Pons (tissue), 1 donor: Measurements from ENCODE around the gene FSD1.
"Not testable (repeated sequence)": the region's sequence is repeated elsewhere in the genome, so short reads cannot be mapped to it uniquely, and the experiment has no call there.

Experiments
- DNase-seq: peaks from one replicate; pipeline ENCODE4 v3.0.0-alpha.2; 2016; ENCODE audit warnings: low spot score

The FSD1 gene

GRCh38 chr19:4304538-4305256 lies at the start of gene FSD1:
Gene FSD1, plus strand, starts transcription at chr19:4304598. Its CDS starts 149 bp downstream, at chr19:4304747.
- DNase-seq: no peak

GRCh38 chr19:4256563-4256962 lies 47.8 kb upstream of the FSD1 start:
- DNase-seq: no peak

DNA sequence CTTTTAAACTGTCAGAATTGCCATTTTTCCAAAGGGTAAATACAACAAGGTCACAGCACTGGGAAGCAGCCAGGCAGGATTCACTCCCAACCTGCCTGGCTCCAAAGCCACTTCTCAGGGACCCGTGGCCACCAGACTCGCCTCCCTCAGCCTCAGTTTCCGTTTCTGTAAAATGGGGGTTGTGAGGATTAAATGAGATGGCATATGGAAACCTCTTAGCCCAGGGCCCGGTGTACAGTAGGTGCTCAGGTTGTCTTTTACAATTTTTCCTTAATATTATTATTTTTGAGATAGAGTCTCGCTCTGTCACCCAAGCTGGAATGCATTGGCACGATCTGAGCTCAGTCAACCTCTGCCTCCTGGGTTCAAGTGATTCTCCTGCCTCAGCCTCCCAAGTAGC lies 47.4 kb upstream of the FSD1 start:
- DNase-seq: no peak

GRCh38 chr19:4258181-4258580 lies 46.2 kb upstream of the FSD1 start:
- no peak for DNase-seq

GRCh38 chr19:4260613-4261191 lies 43.7 kb upstream of the FSD1 start:
- DNase-seq: no peak

DNA sequence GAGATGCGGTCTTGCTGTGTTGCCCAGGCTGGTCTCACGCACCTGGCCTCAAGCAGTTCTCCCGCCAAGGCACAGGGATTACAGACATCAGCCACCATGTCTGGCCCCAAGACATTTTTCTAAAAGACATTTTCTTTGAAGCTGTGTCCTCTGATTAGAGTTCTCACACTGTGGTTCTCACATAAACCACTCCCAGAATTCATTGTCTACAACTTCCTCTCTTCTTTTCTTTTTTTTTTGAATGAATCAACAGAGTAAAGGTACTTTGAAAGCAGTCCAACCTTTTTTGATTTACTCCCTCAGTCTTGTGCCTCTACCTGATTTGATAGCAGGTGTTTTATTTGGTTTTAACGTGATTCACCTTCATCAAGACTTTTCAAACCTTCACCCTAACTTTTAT lies 39.6 kb upstream of the FSD1 start:
- no peak for DNase-seq

GRCh38 chr19:4266253-4267000 lies 38.0 kb upstream of the FSD1 start:
- DNase-seq: no peak

GRCh38 chr19:4267101-4267900 lies 37.1 kb upstream of the FSD1 start:
- DNase-seq: no peak

GRCh38 chr19:4267901-4268815 lies 36.2 kb upstream of the FSD1 start:
- no peak for DNase-seq

DNA sequence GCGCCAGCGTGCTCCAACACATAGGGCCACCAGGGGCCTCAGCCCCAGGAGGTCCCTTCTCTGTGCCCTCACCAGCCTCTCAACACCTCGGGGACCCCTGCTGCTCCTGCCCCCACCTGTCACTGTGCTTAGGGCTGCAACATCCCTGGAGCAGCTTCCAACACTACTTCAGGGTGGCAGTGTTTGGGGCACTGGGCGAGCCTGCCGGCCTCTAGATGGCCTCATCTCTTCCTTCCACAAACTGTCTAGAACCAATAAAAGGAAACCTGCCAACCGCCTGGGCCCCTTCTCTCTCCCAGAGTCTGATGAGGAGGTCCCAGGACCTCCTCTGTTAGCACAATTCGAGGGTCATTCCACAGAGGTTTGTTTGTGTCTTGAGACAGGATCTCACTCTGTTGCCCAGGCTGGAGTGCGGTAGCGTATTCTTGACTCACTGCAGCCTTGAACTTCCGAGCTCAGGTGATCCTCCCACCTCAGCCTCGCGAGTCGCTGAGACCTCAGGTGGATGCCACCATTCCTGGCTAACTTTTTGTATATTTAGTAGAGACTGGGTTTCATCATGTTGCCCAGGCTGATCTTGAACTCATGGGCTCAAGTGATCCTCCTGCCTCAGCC lies 35.5 kb upstream of the FSD1 start:
- no peak for DNase-seq

DNA sequence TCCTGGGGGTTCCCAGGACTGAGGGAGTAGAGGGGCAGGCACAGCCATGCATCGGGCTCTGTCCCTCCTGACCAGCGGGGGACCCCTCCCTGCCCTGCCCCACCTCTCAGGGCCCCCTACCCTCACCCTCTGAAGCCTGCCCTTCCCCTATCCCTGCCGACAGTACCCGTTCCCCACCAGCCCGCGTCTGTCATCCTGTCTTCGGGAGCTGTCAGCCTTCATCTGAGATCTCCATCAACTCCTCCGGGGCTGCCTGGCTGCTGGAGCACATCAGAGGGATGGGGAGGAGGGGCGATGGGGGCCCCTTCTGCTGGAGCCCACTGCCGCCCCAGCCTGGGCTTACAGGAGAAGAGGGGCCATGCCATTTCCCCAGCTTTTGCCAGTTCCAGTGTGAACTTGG lies 31.5 kb upstream of the FSD1 start:
- DNase-seq: no peak

- DNase-seq: not testable (repeated sequence)
These were observed 30.1 kb upstream of the FSD1 start for GRCh38 chr19:4274321-4274686.

GRCh38 chr19:4277191-4277696 lies 27.2 kb upstream of the FSD1 start:
- DNase-seq: no peak

GRCh38 chr19:4278010-4278409 lies 26.4 kb upstream of the FSD1 start:
- DNase-seq: no peak

- no peak for DNase-seq
These were observed 25.8 kb upstream of the FSD1 start, which contains the start of gene SHD for GRCh38 chr19:4278419-4279266. Gene SHD, plus strand, starts transcription at chr19:4279266. Its CDS starts 798 bp downstream, at chr19:4280064.

- DNase-seq: no peak
These were observed 25.2 kb upstream of the FSD1 start for GRCh38 chr19:4279267-4279529.

GRCh38 chr19:4279530-4280422 lies 24.6 kb upstream of the FSD1 start:
- no peak for DNase-seq

DNA sequence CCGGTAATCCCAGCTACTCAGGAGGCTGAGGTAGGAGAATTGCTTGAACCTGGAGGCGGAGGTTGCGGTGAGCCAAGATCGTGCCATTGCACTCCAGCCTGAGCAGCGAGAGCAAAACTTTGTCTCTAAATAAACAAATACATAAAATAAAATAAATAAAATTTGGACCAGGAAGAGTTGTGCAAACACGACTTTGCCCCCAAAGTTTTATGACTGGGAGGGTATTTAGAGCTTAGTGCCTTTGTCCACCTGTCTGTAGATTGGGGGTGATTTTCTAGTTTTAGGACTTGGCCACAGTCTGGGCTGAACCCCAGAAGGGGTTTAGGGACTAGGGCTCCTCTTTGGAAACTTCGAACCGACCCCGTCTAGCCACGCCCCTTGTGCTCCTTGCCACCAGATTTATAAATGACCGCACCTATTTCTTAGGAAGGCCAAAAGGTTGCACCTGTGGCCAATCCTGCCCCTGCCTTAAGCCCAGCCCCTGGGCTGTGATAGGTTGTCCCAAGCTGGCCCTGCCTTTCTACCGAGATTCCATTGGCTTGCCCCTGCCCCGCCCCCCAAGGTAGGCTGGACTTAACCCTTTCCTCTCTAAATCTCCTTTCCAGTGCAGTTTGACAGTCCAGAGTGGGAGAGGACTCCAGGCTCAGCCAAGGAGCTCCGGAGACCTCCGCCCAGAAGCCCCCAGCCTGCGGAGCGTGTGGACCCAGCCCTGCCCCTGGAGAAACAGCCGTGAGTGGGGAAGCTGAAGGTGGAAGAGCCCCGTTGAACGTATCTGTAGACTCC lies 20.0 kb upstream of the FSD1 start:
- no peak for DNase-seq
